HG03175 (cell line): Measurements from ENCODE around the gene GRIK4.
A peak's percentile ranks its signal among the peaks of the same experiment; 100 is the strongest.

Source experiments
- ATAC-seq: cut with Tn5 transposase; IDR thresholded peaks from one replicate; pipeline ENCODE4 v1.9.1; 2021; ENCODE audit warnings: mild to moderate bottlenecking, moderate library complexity; ENCODE audit not compliant: unreplicated experiment

Gene GRIK4

GRCh38 chr11:120859552-120860295 lies 348.2 kb downstream of the GRIK4 start:
- no peak for ATAC-seq

- ATAC-seq: no peak
These were observed 351.8 kb downstream of the GRIK4 start for GRCh38 chr11:120863359-120863758.

GRCh38 chr11:120867024-120867423 lies 355.5 kb downstream of the GRIK4 start:
- no peak for ATAC-seq

- ATAC-seq: no peak
These were observed 356.0 kb downstream of the GRIK4 start for GRCh38 chr11:120867531-120867930.

- no peak for ATAC-seq
These were observed 356.4 kb downstream of the GRIK4 start for GRCh38 chr11:120867988-120868387.

- ATAC-seq: peak; percentile 10
These were observed 357.5 kb downstream of the GRIK4 start for GRCh38 chr11:120869097-120869496.

GRCh38 chr11:120869516-120870011 lies 358.0 kb downstream of the GRIK4 start:
- ATAC-seq: peak; percentile 72

- no peak for ATAC-seq
These were observed 359.6 kb downstream of the GRIK4 start for GRCh38 chr11:120871194-120871593.

GRCh38 chr11:120871924-120872323 lies 360.4 kb downstream of the GRIK4 start:
- no peak for ATAC-seq

GRCh38 chr11:120873966-120874735 lies 362.6 kb downstream of the GRIK4 start:
- ATAC-seq: no peak

GRCh38 chr11:120875986-120876385 lies 364.4 kb downstream of the GRIK4 start:
- no peak for ATAC-seq

GRCh38 chr11:120877746-120878365 lies 366.3 kb downstream of the GRIK4 start:
- no peak for ATAC-seq

GRCh38 chr11:120878781-120879180 lies 367.2 kb downstream of the GRIK4 start:
- no peak for ATAC-seq

GRCh38 chr11:120880498-120881175 lies 369.1 kb downstream of the GRIK4 start:
- ATAC-seq: no peak

- ATAC-seq: no peak
These were observed 370.0 kb downstream of the GRIK4 start for GRCh38 chr11:120881596-120881995.

GRCh38 chr11:120882175-120882574 lies 370.6 kb downstream of the GRIK4 start:
- ATAC-seq: no peak

- ATAC-seq: no peak
These were observed 372.0 kb downstream of the GRIK4 start for GRCh38 chr11:120883404-120884080.

- no peak for ATAC-seq
These were observed 372.8 kb downstream of the GRIK4 start for GRCh38 chr11:120884154-120885020.

- no peak for ATAC-seq
These were observed 379.2 kb downstream of the GRIK4 start for GRCh38 chr11:120890609-120891320.
